Liver (tissue), 9 donors: ENCODE results near the gene HSPA12A. TPM values are rescaled to one million over a fixed set of nuclear protein-coding genes. Genes with fewer than 3 reads are reported as not detected.

Source experiments
- DNase-seq: peaks from one replicate; pipeline ENCODE4 v3.0.0-alpha.2; 2017; ENCODE audit warnings: low spot score
- H3K27ac ChIP-seq, 2 donors: one replicate each; pipeline ENCODE4 v1.7.0; 2013; ENCODE audit warnings: inconsistent platforms in 2 of 2, low read length in 2 of 2, control low read depth in 1 of 2, low read depth in 1 of 2, mild to moderate bottlenecking in 1 of 2
- H3K27me3 ChIP-seq, 4 donors: one replicate each; pipeline versions ENCODE4 v1.6.1 to v1.7.0; 2013; ENCODE audit warnings: low read length in 3 of 4, inconsistent platforms in 1 of 4, mild to moderate bottlenecking in 1 of 4, moderate library complexity in 1 of 4; ENCODE audit not compliant: control insufficient read depth in 4 of 4, insufficient read depth in 4 of 4
- H3K36me3 ChIP-seq, 4 donors: one replicate each; pipeline versions ENCODE4 v1.6.1 to v1.7.0; 2013; ENCODE audit warnings: low read length in 3 of 4, mild to moderate bottlenecking in 3 of 4, low read depth in 1 of 4, moderate library complexity in 1 of 4; ENCODE audit not compliant: control insufficient read depth in 4 of 4, insufficient read depth in 3 of 4
- H3K4me1 ChIP-seq, 4 donors: one replicate each; pipeline versions ENCODE4 v1.6.1 to v1.7.0; 2013; ENCODE audit warnings: low read length in 3 of 4, mild to moderate bottlenecking in 3 of 4, moderate library complexity in 1 of 4; ENCODE audit not compliant: control insufficient read depth in 4 of 4, insufficient read depth in 4 of 4
- H3K4me3 ChIP-seq, 3 donors: one replicate each; pipeline versions ENCODE4 v1.6.1 to v1.7.0; 2013; ENCODE audit warnings: low read length in 3 of 3, control low read depth in 1 of 3, low read depth in 1 of 3, mild to moderate bottlenecking in 1 of 3
- H3K9ac ChIP-seq, 2 donors: one replicate each; pipeline ENCODE4 v1.7.0; 2013; ENCODE audit warnings: low read length in 2 of 2, mild to moderate bottlenecking in 2 of 2, moderate library complexity in 2 of 2, control low read depth in 1 of 2, low read depth in 1 of 2
- H3K9me3 ChIP-seq, 4 donors: one replicate each; pipeline versions ENCODE4 v1.6.1 to v1.7.0; 2013; ENCODE audit warnings: low read length in 3 of 4; ENCODE audit not compliant: control insufficient read depth in 4 of 4
- ATF3 ChIP-seq: IDR thresholded peaks from 2 replicates; pipeline ENCODE4 v1.6.1; 2016; ENCODE audit warnings: antibody characterized with exemption
- CTCF ChIP-seq: fragments of 150-350 bp; IDR thresholded peaks from 2 replicates; pipeline ENCODE4 v1.5.1; 2017; ENCODE audit warnings: improper control_type of control experiment, low read depth, low read length; ENCODE audit not compliant: missing input control
- EGR1 ChIP-seq, 2 donors: IDR thresholded peaks; 2 replicates each; pipeline ENCODE4 v1.6.1; 2016 to 2018; ENCODE audit warnings: antibody characterized with exemption in 2 of 2, low read depth in 2 of 2
- FOXA1 ChIP-seq: IDR thresholded peaks from 2 replicates; pipeline ENCODE4 v1.6.1; 2016; ENCODE audit warnings: antibody characterized with exemption
- FOXA2 ChIP-seq: IDR thresholded peaks from 2 replicates; pipeline ENCODE4 v1.6.1; 2016; ENCODE audit warnings: antibody characterized with exemption
- GABPA ChIP-seq, 2 donors: IDR thresholded peaks in 1 of 2; conservative IDR thresholded peaks in 1 of 2; 2 replicates each; pipeline ENCODE4 v1.6.1; 2016; ENCODE audit warnings: antibody characterized with exemption in 2 of 2, mild to moderate bottlenecking in 1 of 2, moderate library complexity in 1 of 2
- HNF4A ChIP-seq, 2 donors: conservative IDR thresholded peaks; 2 replicates each; pipeline ENCODE4 v1.6.1; 2016; ENCODE audit warnings: antibody characterized with exemption in 2 of 2, mild to moderate bottlenecking in 2 of 2
- HNF4G ChIP-seq: IDR thresholded peaks from 2 replicates; pipeline ENCODE4 v1.6.1; 2016; ENCODE audit warnings: antibody characterized with exemption
- JUND ChIP-seq, 2 donors: IDR thresholded peaks; 2 replicates each; pipeline ENCODE4 v1.6.1; 2016; ENCODE audit warnings: antibody characterized with exemption in 2 of 2
- NR2F2 ChIP-seq: IDR thresholded peaks from 2 replicates; pipeline ENCODE4 v1.6.1; 2016; ENCODE audit warnings: antibody characterized with exemption
- RAD21 ChIP-seq, 2 donors: IDR thresholded peaks; 2 replicates each; pipeline ENCODE4 v1.6.1; 2016; ENCODE audit warnings: antibody characterized with exemption in 2 of 2, mild to moderate bottlenecking in 2 of 2
- RXRA ChIP-seq, 2 donors: IDR thresholded peaks; 2 replicates each; pipeline ENCODE4 v1.6.1; 2017 to 2018; ENCODE audit warnings: antibody characterized with exemption in 2 of 2, mild to moderate bottlenecking in 1 of 2
- SP1 ChIP-seq: IDR thresholded peaks from 2 replicates; pipeline ENCODE4 v1.6.1; 2018; ENCODE audit warnings: antibody characterized with exemption, mild to moderate bottlenecking
- TAF1 ChIP-seq: conservative IDR thresholded peaks from 2 replicates; pipeline ENCODE4 v1.6.1; 2016; ENCODE audit warnings: antibody characterized with exemption, mild to moderate bottlenecking
- YY1 ChIP-seq: IDR thresholded peaks from 2 replicates; pipeline ENCODE4 v1.6.1; 2016; ENCODE audit warnings: antibody characterized with exemption, mild to moderate bottlenecking
- ZBTB33 ChIP-seq: IDR thresholded peaks from 2 replicates; pipeline ENCODE4 v1.6.1; 2016; ENCODE audit warnings: antibody characterized with exemption
- WGBS: extraction: QIAGEN DNeasy Blood & Tissue Kit; methylation state at CpG from one replicate; pipeline ENCODE4 v1.1.7; 2013; 5-methylcytosine and 5-hydroxymethylcytosine counted together
- polyA plus RNA-seq, 2 donors: library from polyadenylated mRNA; stranded (reverse) in 1 of 2; unstranded in 1 of 2; fragments of 200-250 nt in 1 of 2; fragments of >200 nt in 1 of 2; fragmentation: Nextera tagmentation in 1 of 2; extraction: Ambion mirVana in 1 of 2; gene quantifications; one replicate each; pipeline versions ENCODE4 v1.2.1 to v1.2.3, GENCODE V29; 2013 to 2015
- total RNA-seq, 2 donors: library from RNA; depleted of rRNA; stranded (reverse); fragments of >200 nt; gene quantifications; one replicate each; pipeline ENCODE4 v1.2.3, GENCODE V29; 2014
- TF ChIP-seq, protein P1 (sequence below): IDR thresholded peaks from 2 replicates; pipeline ENCODE4 v1.6.1; 2016; ENCODE audit warnings: antibody characterized with exemption
- TF ChIP-seq, protein P2 (sequence below): IDR thresholded peaks from 2 replicates; pipeline ENCODE4 v1.6.1; 2016; ENCODE audit warnings: antibody characterized with exemption, mild to moderate bottlenecking
- donor health status: healthy.
- donor health status: healthy.
- donor health status: healthy.
- donor health status: healthy.
- donor health status: healthy.

The HSPA12A gene
- total and polyA plus RNA-seq, 4 donors = 1.3 to 4.5 (median 1.6) TPM

DNA sequence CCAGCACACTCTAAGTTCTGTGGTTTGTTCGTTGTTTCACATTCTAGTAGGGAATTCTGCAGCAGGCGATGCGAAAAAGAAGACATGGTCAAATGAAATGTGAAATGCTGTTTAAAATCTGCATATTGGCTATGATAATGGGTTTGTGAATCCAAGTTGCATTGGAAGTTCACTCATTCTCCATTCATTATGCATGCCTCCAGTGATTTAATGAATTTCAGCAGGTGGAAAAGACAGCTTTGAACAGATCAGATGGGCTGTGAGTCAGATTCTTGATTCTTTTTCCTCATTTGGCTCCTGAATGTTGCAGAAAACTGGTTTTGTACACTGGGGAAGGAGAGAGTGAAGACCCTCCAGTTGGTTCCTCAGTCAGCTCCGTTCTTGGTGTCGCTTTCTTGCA is 69.5 kb downstream of the HSPA12A start (continued):
- TF ChIP-seq FOXA2 (no peak), YY1 (no peak), TAF1 (no peak), SP1 (no peak), JUND (IDR thresholded peaks at IDR 0.05) (no peak)
- TF ChIP-seq, protein P1, sequence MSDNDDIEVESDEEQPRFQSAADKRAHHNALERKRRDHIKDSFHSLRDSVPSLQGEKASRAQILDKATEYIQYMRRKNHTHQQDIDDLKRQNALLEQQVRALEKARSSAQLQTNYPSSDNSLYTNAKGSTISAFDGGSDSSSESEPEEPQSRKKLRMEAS = no peak

DNA sequence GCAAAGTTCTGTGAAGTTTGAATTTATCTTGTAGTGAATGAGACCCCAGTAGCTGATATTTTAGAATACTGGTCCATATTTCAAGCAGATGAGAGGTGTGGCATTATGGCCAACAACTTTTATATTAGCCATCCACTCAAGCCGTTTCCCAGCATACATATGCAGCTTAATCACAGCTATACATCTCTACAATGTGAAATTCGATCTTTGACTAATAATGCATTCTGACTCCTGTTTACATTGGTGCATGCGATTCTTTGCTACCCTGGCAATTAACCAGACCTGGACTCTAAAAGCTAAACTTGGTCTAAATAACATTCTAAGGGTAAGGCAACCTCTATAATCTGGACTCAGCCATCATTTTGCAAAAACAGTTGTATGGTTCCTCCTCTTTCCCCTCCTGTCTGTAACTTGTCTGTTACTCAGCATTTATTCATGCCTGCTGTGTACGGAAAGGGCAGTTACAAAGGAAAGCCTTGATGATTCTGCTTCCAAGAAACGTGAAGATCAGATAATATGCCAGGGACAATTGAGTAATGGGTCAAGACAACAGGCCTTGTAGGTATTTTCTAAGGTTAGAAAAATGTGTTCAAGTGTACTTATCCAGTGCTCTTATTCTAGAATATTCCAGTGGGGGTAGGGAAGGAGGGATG is 71.0 kb downstream of the HSPA12A start:
- Histone ChIP-seq H3K9me3 (no peaks in the 10 kb centered on the region), H3K36me3 (no peaks in the 10 kb centered on the region), H3K4me3 (no peak overlapping the region), H3K4me1 (no peaks in the 10 kb centered on the region), H3K27ac (no peak overlapping the region), H3K9ac (no peak overlapping the region), H3K27me3 (peaks cover 0 to 2% (median 0%) of the 10 kb centered on the region in 4 donors)
- DNase-seq = no peak
- 72% methylated on average over 5 of the region's 5 CpGs for WGBS
- no peak for TF ChIP-seq HNF4G
- TF ChIP-seq FOXA1 = no peak

DNA sequence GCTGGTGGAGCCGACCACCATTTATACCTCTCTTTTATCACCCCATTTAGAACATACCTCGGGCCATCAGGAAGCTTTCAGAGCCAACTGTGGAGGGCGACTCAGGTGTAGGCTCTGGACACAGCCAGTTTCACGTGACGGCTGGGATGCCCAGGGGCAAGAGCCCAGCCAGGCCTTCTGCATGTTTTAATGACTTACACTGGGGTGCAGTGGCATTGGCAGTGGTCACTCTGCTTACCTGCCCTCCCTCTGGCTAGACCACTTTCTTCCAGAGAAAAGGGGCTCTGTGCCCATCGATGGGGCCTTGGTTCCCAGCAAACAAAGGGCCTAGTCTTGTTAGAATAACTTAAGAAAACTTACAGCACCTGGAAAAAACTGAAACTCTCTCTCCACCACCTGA is 71.7 kb downstream of the HSPA12A start:
- Histone ChIP-seq H3K36me3 (no peaks in the 10 kb centered on the region), H3K4me1 (no peaks in the 10 kb centered on the region), H3K4me3 (no peak overlapping the region), H3K27ac (no peak overlapping the region), H3K9me3 (no peaks in the 10 kb centered on the region), H3K9ac (no peak overlapping the region), H3K27me3 (peaks cover 0 to 2% (median 0%) of the 10 kb centered on the region in 4 donors)
- 84% methylated on average over 6 of the region's 6 CpGs for WGBS
- DNase-seq = no peak
- TF ChIP-seq HNF4A (conservative IDR thresholded peaks at IDR 0.05) = no peak
- TF ChIP-seq, protein P2, sequence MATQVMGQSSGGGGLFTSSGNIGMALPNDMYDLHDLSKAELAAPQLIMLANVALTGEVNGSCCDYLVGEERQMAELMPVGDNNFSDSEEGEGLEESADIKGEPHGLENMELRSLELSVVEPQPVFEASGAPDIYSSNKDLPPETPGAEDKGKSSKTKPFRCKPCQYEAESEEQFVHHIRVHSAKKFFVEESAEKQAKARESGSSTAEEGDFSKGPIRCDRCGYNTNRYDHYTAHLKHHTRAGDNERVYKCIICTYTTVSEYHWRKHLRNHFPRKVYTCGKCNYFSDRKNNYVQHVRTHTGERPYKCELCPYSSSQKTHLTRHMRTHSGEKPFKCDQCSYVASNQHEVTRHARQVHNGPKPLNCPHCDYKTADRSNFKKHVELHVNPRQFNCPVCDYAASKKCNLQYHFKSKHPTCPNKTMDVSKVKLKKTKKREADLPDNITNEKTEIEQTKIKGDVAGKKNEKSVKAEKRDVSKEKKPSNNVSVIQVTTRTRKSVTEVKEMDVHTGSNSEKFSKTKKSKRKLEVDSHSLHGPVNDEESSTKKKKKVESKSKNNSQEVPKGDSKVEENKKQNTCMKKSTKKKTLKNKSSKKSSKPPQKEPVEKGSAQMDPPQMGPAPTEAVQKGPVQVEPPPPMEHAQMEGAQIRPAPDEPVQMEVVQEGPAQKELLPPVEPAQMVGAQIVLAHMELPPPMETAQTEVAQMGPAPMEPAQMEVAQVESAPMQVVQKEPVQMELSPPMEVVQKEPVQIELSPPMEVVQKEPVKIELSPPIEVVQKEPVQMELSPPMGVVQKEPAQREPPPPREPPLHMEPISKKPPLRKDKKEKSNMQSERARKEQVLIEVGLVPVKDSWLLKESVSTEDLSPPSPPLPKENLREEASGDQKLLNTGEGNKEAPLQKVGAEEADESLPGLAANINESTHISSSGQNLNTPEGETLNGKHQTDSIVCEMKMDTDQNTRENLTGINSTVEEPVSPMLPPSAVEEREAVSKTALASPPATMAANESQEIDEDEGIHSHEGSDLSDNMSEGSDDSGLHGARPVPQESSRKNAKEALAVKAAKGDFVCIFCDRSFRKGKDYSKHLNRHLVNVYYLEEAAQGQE = no peak
- no peak for TF ChIP-seq ZBTB33
- no peak for TF ChIP-seq YY1
- TF ChIP-seq NR2F2 = no peak
- no peak for TF ChIP-seq RAD21 (IDR thresholded peaks at IDR 0.05)
- TF ChIP-seq ATF3 = no peak
- TF ChIP-seq SP1 = no peak
- TF ChIP-seq JUND (IDR thresholded peaks at IDR 0.05) = no peak
- TF ChIP-seq, protein P1 = no peak
- no peak for TF ChIP-seq EGR1 (IDR thresholded peaks at IDR 0.05; ENCODE audit: low read depth in 2 of 2)
- TF ChIP-seq HNF4G = no peak
- TF ChIP-seq FOXA1 = no peak
- TF ChIP-seq CTCF = no peak
- no peak for TF ChIP-seq GABPA (IDR thresholded peaks at IDR 0.05 in 1 of 2, conservative IDR thresholded peaks at IDR 0.05 in 1 of 2)
- no peak for TF ChIP-seq FOXA2
- TF ChIP-seq RXRA (IDR thresholded peaks at IDR 0.05) = no peak
- no peak for TF ChIP-seq TAF1
